Transverse colon (tissue), 1 donor: ENCODE measurements around the gene CCL1.

Experiments
- EP300 ChIP-seq: sonication (generic); formaldehyde crosslinking; IDR thresholded peaks from one replicate; pipeline ENCODE4 v1.6.1; 2017; ENCODE audit warnings: antibody characterized with exemption, low read depth
- POLR2A ChIP-seq: fragments of 450-650 bp; IDR thresholded peaks from one replicate; pipeline ENCODE4 v1.6.1; 2016; ENCODE audit warnings: antibody characterized with exemption, mild to moderate bottlenecking, moderate library complexity

- no peak for TF ChIP-seq EP300
- no peak for TF ChIP-seq POLR2A
Observed at GRCh38 chr17:34366010-34366409, 3.0 kb upstream of the CCL1 start.
